ENCODE measurements around the gene LPP.
"Not testable (repeated sequence)": the region's sequence is repeated elsewhere in the genome, so short reads cannot be mapped to it uniquely, and the experiment has no call there.

Gene LPP

GRCh38 chr3:188433521-188434150 is 279.7 kb downstream of the LPP start:
- intact Hi-C loops (cut with micrococcal nuclease) = loop anchor here (5.0 kb wide), 1 partner anchor 691 kb away; no protein-coding TSS in a partner anchor
- peaks cover 43% of the 10 kb centered on the region for H3K4me1 Mint-ChIP-seq (ENCODE audit: low read depth)
- peaks cover 29% of the 10 kb centered on the region for H3K36me3 Mint-ChIP-seq (ENCODE audit: low read depth)
- H3K27ac Mint-ChIP-seq = peak overlapping the region; percentile 93
- H3K4me3 Mint-ChIP-seq = peak overlapping the region; percentile 65
- no peaks in the 10 kb centered on the region for H3K27me3 Mint-ChIP-seq
- no peaks in the 10 kb centered on the region for H3K9me3 Mint-ChIP-seq

GRCh38 chr3:188434594-188434993 is 280.6 kb downstream of the LPP start:
- peaks cover 29% of the 10 kb centered on the region for H3K36me3 Mint-ChIP-seq (ENCODE audit: low read depth)
- no peaks in the 10 kb centered on the region for H3K27me3 Mint-ChIP-seq
- H3K9me3 Mint-ChIP-seq = no peaks in the 10 kb centered on the region
- H3K27ac Mint-ChIP-seq = no peak overlapping the region
- intact Hi-C loops (cut with micrococcal nuclease) = loop anchor here (5.0 kb wide), 1 partner anchor 692 kb away; no protein-coding TSS in a partner anchor
- no peak overlapping the region for H3K4me3 Mint-ChIP-seq
- H3K4me1 Mint-ChIP-seq (ENCODE audit: low read depth) = peaks cover 43% of the 10 kb centered on the region

- Mint-ChIP-seq H3K4me3 (no peak overlapping the region), H3K27ac (no peak overlapping the region), H3K9me3 (no peaks in the 10 kb centered on the region), H3K27me3 (no peaks in the 10 kb centered on the region), H3K36me3 (ENCODE audit: low read depth) (peaks cover 29% of the 10 kb centered on the region), H3K4me1 (ENCODE audit: low read depth) (peaks cover 49% of the 10 kb centered on the region)
- intact Hi-C loops (cut with micrococcal nuclease) = loop anchor here (5.0 kb wide), 1 partner anchor 33 kb away; no protein-coding TSS in a partner anchor
Observed at GRCh38 chr3:188435266-188435665, 281.3 kb downstream of the LPP start.

GRCh38 chr3:188437926-188438325 is 284.0 kb downstream of the LPP start:
- intact Hi-C loops (cut with micrococcal nuclease) = loop anchor here (2.0 to 5.0 kb wide), 2 partner anchors 36 to 47 kb away; no protein-coding TSS in a partner anchor
- no peak overlapping the region for H3K27ac Mint-ChIP-seq
- H3K4me3 Mint-ChIP-seq = no peak overlapping the region
- H3K4me1 Mint-ChIP-seq (ENCODE audit: low read depth) = peaks cover 35% of the 10 kb centered on the region
- peaks cover 36% of the 10 kb centered on the region for H3K36me3 Mint-ChIP-seq (ENCODE audit: low read depth)
- no peaks in the 10 kb centered on the region for H3K27me3 Mint-ChIP-seq
- H3K9me3 Mint-ChIP-seq = no peaks in the 10 kb centered on the region

GRCh38 chr3:188439080-188439479 is 285.1 kb downstream of the LPP start:
- no peak overlapping the region for H3K4me3 Mint-ChIP-seq
- peaks cover 30% of the 10 kb centered on the region for H3K4me1 Mint-ChIP-seq (ENCODE audit: low read depth)
- peaks cover 35% of the 10 kb centered on the region for H3K36me3 Mint-ChIP-seq (ENCODE audit: low read depth)
- intact Hi-C loops (cut with micrococcal nuclease) = loop anchor here (2.0 to 5.0 kb wide), 2 partner anchors 37 to 48 kb away; no protein-coding TSS in a partner anchor
- H3K27ac Mint-ChIP-seq = peak overlapping the region; percentile 72
- no peaks in the 10 kb centered on the region for H3K27me3 Mint-ChIP-seq
- H3K9me3 Mint-ChIP-seq = no peaks in the 10 kb centered on the region

- H3K27me3 Mint-ChIP-seq = no peaks in the 10 kb centered on the region
- no peaks in the 10 kb centered on the region for H3K9me3 Mint-ChIP-seq
- peak overlapping the region; percentile 72 for H3K27ac Mint-ChIP-seq
- intact Hi-C loops (cut with micrococcal nuclease) = no loop called here
- peaks cover 29% of the 10 kb centered on the region for H3K4me1 Mint-ChIP-seq (ENCODE audit: low read depth)
- H3K36me3 Mint-ChIP-seq (ENCODE audit: low read depth) = peaks cover 46% of the 10 kb centered on the region
- H3K4me3 Mint-ChIP-seq = no peak overlapping the region
Observed at GRCh38 chr3:188440340-188440972, 286.5 kb downstream of the LPP start.

GRCh38 chr3:188442430-188442829 is 288.5 kb downstream of the LPP start:
- H3K4me1 Mint-ChIP-seq (ENCODE audit: low read depth) = peaks cover 36% of the 10 kb centered on the region
- H3K27me3 Mint-ChIP-seq = no peaks in the 10 kb centered on the region
- intact Hi-C loops (cut with micrococcal nuclease) = no loop called here
- H3K36me3 Mint-ChIP-seq (ENCODE audit: low read depth) = peaks cover 35% of the 10 kb centered on the region
- no peaks in the 10 kb centered on the region for H3K9me3 Mint-ChIP-seq
- no peak overlapping the region for H3K27ac Mint-ChIP-seq
- H3K4me3 Mint-ChIP-seq = no peak overlapping the region

- intact Hi-C loops (cut with micrococcal nuclease); H3K27me3 Mint-ChIP-seq; H3K9me3 Mint-ChIP-seq; H3K4me3 Mint-ChIP-seq; H3K27ac Mint-ChIP-seq: not testable (repeated sequence)
- Mint-ChIP-seq H3K36me3 (ENCODE audit: low read depth) (peaks cover 30% of the 10 kb centered on the region), H3K4me1 (ENCODE audit: low read depth) (peaks cover 25% of the 10 kb centered on the region)
Observed at GRCh38 chr3:188445175-188445574, 291.2 kb downstream of the LPP start.

- Mint-ChIP-seq H3K4me3 (no peak overlapping the region), H3K4me1 (ENCODE audit: low read depth) (peaks cover 18% of the 10 kb centered on the region), H3K9me3 (no peaks in the 10 kb centered on the region), H3K36me3 (ENCODE audit: low read depth) (peaks cover 30% of the 10 kb centered on the region), H3K27me3 (no peaks in the 10 kb centered on the region), H3K27ac (no peak overlapping the region)
- intact Hi-C loops (cut with micrococcal nuclease) = no loop called here
Observed at GRCh38 chr3:188446014-188446413, 292.1 kb downstream of the LPP start.

- Mint-ChIP-seq H3K4me3 (no peak overlapping the region), H3K4me1 (ENCODE audit: low read depth) (peaks cover 18% of the 10 kb centered on the region), H3K27me3 (no peaks in the 10 kb centered on the region), H3K9me3 (no peaks in the 10 kb centered on the region), H3K36me3 (ENCODE audit: low read depth) (peaks cover 29% of the 10 kb centered on the region), H3K27ac (no peak overlapping the region)
- intact Hi-C loops (cut with micrococcal nuclease) = no loop called here
Observed at GRCh38 chr3:188446766-188447165, 292.8 kb downstream of the LPP start.

GRCh38 chr3:188448813-188449212 is 294.9 kb downstream of the LPP start:
- Mint-ChIP-seq H3K4me1 (ENCODE audit: low read depth) (peaks cover 24% of the 10 kb centered on the region), H3K27ac (no peak overlapping the region), H3K27me3 (no peaks in the 10 kb centered on the region), H3K36me3 (ENCODE audit: low read depth) (peaks cover 21% of the 10 kb centered on the region), H3K9me3 (no peaks in the 10 kb centered on the region), H3K4me3 (no peak overlapping the region)
- intact Hi-C loops (cut with micrococcal nuclease) = no loop called here

GRCh38 chr3:188449421-188449820 is 295.5 kb downstream of the LPP start:
- no peak overlapping the region for H3K4me3 Mint-ChIP-seq
- intact Hi-C loops (cut with micrococcal nuclease) = no loop called here
- no peaks in the 10 kb centered on the region for H3K27me3 Mint-ChIP-seq
- no peaks in the 10 kb centered on the region for H3K9me3 Mint-ChIP-seq
- peaks cover 21% of the 10 kb centered on the region for H3K36me3 Mint-ChIP-seq (ENCODE audit: low read depth)
- H3K4me1 Mint-ChIP-seq (ENCODE audit: low read depth) = peaks cover 24% of the 10 kb centered on the region
- no peak overlapping the region for H3K27ac Mint-ChIP-seq

GRCh38 chr3:188452158-188452772 is 298.3 kb downstream of the LPP start:
- intact Hi-C loops (cut with micrococcal nuclease) = no loop called here
- Mint-ChIP-seq H3K9me3 (no peaks in the 10 kb centered on the region), H3K4me1 (ENCODE audit: low read depth) (peaks cover 11% of the 10 kb centered on the region), H3K4me3 (no peak overlapping the region), H3K36me3 (ENCODE audit: low read depth) (peaks cover 19% of the 10 kb centered on the region), H3K27me3 (no peaks in the 10 kb centered on the region), H3K27ac (no peak overlapping the region)

Data from dendritic cell treated with granulocyte-macrophage colony-stimulating factor and Interleukin-4, amounts not matched to agents 40 ng/mL and 50 ng/mL, for 4 days (primary cell).